ENCODE measurements around the gene BAG2. TPM values are rescaled to one million over a fixed set of nuclear protein-coding genes. Genes with fewer than 3 reads are reported as not detected.

The BAG2 gene
- total RNA-seq, 1 donor from 2014 or later = 4.3 TPM

DNA sequence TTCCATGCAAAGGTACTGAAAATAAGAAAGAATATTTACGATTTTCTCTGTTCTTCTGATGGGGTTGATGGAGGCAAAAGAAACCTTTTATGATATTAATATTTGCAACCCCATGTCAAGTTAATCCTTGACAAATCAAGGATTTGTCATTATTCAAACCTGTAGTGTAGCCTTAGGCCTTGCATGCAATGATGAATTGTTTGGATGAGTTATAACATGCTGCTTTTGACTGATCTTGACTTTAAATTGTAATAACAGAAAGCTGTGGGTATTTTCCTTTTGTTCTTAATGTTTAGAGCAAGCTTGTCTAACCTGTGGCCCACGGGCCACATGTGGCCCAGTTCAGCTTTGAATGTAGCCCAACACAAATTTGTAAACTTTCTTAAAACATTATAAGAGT, 13.0 kb upstream of the BAG2 start:
- ATAC-seq (ENCODE audit: low read depth) (no peak), DNase-seq (no peak)
- no peak overlapping the region for H3K4me3 Mint-ChIP-seq
- no peaks in the 10 kb centered on the region for H3K4me1 Mint-ChIP-seq
- intact Hi-C loops (cut with micrococcal nuclease) = no loop called here
- no peak overlapping the region for H3K27ac Mint-ChIP-seq
- no peaks in the 10 kb centered on the region for H3K9me3 Mint-ChIP-seq
- POLR2A ChIA-PET = no interaction called here
- peaks cover 45% of the 10 kb centered on the region for H3K36me3 Mint-ChIP-seq (ENCODE audit: low read depth)
- CTCF ChIA-PET = no interaction called here
- no peaks in the 10 kb centered on the region for H3K27me3 Mint-ChIP-seq
- TF ChIP-seq, protein P1, sequence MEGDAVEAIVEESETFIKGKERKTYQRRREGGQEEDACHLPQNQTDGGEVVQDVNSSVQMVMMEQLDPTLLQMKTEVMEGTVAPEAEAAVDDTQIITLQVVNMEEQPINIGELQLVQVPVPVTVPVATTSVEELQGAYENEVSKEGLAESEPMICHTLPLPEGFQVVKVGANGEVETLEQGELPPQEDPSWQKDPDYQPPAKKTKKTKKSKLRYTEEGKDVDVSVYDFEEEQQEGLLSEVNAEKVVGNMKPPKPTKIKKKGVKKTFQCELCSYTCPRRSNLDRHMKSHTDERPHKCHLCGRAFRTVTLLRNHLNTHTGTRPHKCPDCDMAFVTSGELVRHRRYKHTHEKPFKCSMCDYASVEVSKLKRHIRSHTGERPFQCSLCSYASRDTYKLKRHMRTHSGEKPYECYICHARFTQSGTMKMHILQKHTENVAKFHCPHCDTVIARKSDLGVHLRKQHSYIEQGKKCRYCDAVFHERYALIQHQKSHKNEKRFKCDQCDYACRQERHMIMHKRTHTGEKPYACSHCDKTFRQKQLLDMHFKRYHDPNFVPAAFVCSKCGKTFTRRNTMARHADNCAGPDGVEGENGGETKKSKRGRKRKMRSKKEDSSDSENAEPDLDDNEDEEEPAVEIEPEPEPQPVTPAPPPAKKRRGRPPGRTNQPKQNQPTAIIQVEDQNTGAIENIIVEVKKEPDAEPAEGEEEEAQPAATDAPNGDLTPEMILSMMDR (IDR thresholded peaks at IDR 0.05) = no peak

DNA sequence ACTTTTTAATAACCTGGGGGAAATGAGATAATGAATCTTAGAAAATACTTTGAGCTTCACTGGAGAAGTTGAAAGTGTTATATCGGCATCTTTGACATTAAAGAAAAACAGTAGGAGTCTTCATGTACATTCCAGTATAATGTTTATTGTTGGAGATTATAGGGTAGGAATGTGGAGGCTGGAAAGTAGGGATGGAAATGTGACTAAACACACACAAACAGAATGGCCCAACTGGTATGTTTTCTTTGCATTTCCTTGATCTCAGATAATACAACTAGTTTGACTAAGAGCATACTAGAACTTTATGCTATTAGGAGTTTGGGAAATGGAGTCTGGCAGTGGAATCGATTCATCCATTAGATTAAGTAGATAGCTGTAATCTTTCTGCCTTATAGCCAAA, 10.1 kb upstream of the BAG2 start:
- no peak for ATAC-seq (ENCODE audit: low read depth)
- TF ChIP-seq, protein P1 (IDR thresholded peaks at IDR 0.05) = no peak
- intact Hi-C loops (cut with micrococcal nuclease) = no loop called here
- Mint-ChIP-seq H3K9me3 (peaks cover 7% of the 10 kb centered on the region), H3K36me3 (ENCODE audit: low read depth) (peaks cover 49% of the 10 kb centered on the region), H3K27ac (no peak overlapping the region), H3K4me3 (no peak overlapping the region), H3K4me1 (no peaks in the 10 kb centered on the region), H3K27me3 (no peaks in the 10 kb centered on the region)
- CTCF ChIA-PET = no interaction called here
- POLR2A ChIA-PET = no interaction called here
- DNase-seq = no peak

DNA sequence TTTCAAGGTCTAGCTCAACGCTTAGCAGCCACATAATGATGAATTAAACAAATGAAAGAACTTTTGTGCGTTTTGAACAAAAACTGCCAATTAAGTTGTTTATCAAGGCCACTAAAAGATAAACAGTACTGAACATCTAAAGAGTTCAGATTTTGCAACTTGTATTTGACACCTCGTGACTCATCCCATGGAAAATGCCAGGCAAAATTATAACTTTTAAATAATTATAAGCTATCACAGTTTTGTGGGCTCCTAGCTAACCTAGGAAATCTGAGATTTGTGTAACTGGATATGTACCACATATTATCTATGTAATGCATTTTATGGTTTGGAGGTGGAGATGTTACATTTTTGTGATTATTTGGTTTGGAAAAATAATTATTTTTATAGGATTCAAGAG, 9.6 kb upstream of the BAG2 start:
- H3K27ac Mint-ChIP-seq = no peak overlapping the region
- no peaks in the 10 kb centered on the region for H3K4me1 Mint-ChIP-seq
- ATAC-seq (ENCODE audit: low read depth) (no peak), DNase-seq (no peak)
- POLR2A ChIA-PET = no interaction called here
- intact Hi-C loops (cut with micrococcal nuclease) = no loop called here
- peaks cover 7% of the 10 kb centered on the region for H3K9me3 Mint-ChIP-seq
- CTCF ChIA-PET = no interaction called here
- no peak overlapping the region for H3K4me3 Mint-ChIP-seq
- no peaks in the 10 kb centered on the region for H3K27me3 Mint-ChIP-seq
- TF ChIP-seq, protein P1 (IDR thresholded peaks at IDR 0.05) = no peak
- peaks cover 50% of the 10 kb centered on the region for H3K36me3 Mint-ChIP-seq (ENCODE audit: low read depth)

DNA sequence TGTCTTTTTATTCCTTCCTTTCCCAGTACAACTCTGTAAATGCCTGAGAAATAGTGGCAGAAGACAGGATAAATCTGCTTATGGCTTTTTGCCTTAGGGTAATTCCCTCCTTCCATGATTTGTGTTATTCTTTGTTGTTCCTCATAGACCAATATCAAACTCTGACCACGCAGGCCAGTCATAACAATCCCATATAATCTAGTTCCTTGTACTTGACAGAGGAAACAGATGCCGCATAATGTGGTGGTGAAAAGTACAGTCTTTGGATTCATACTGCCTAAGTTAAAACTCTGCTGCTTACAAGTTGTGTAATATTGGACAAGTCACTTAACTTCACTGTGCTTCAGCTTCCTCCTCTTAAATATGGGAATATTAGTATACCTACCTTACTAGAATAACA, 8.2 kb upstream of the BAG2 start:
- H3K4me1 Mint-ChIP-seq = no peaks in the 10 kb centered on the region
- ChIA-PET CTCF (no interaction called here), POLR2A (interaction anchor here (0.6 kb wide), 1 partner anchor 29 kb away, joined by 5 read pairs; no protein-coding TSS in a partner anchor)
- peaks cover 7% of the 10 kb centered on the region for H3K9me3 Mint-ChIP-seq
- no peak for DNase-seq
- TF ChIP-seq, protein P1 (IDR thresholded peaks at IDR 0.05) = no peak
- H3K36me3 Mint-ChIP-seq (ENCODE audit: low read depth) = peaks cover 47% of the 10 kb centered on the region
- no peaks in the 10 kb centered on the region for H3K27me3 Mint-ChIP-seq
- no peak overlapping the region for H3K27ac Mint-ChIP-seq
- no peak for ATAC-seq (ENCODE audit: low read depth)
- H3K4me3 Mint-ChIP-seq = no peak overlapping the region
- intact Hi-C loops (cut with micrococcal nuclease) = no loop called here

DNA sequence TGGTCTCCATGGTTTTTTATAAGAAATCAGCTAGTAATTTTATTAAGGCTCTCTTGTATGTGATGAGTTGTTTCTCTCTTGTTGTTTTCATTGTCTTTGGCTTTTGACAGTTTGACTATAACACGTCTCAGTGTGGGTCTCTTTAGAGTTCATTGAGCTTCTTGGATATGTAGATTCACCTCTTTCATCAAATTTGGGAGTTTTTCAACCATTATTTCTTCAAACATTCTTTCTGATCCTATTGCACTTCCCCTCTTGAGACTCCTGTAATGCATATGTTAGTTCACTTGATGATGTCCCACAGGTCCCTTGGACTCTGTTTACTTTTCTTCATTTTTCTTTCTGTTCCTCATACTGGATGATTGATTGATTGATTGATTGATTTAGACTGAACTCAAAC, 7.0 kb upstream of the BAG2 start:
- Mint-ChIP-seq H3K27me3 (no peaks in the 10 kb centered on the region), H3K4me3 (no peak overlapping the region), H3K36me3 (ENCODE audit: low read depth) (peaks cover 47% of the 10 kb centered on the region), H3K27ac (no peak overlapping the region), H3K9me3 (peaks cover 7% of the 10 kb centered on the region), H3K4me1 (no peaks in the 10 kb centered on the region)
- DNase-seq = no peak
- no peak for ATAC-seq (ENCODE audit: low read depth)
- intact Hi-C loops (cut with micrococcal nuclease) = no loop called here
- CTCF ChIA-PET = no interaction called here
- TF ChIP-seq, protein P1 (IDR thresholded peaks at IDR 0.05) = no peak
- POLR2A ChIA-PET = no interaction called here
